PC-3 (cell line): Measurements from ENCODE around the gene TBC1D9. TPM values are rescaled to one million over a fixed set of nuclear protein-coding genes. Genes with fewer than 3 reads are reported as not detected.

Experiments used
- ATAC-seq: fragments of 200-7000 bp; cut with Tn5 transposase; 2 replicates; pipeline ENCODE4 v1.9.1; 2020; ENCODE audit warnings: mild to moderate bottlenecking, moderate library complexity
- BruUV-seq: library from RNA; stranded (reverse); fragments of 400-500 nt; replicated peaks from 2 replicates; lab custom pipeline; 2021; lab: Mats Ljungman, UMichigan
- CTCF ChIA-PET: fragments of 300-600 bp; sonication (Branson Sonifier 250); formaldehyde crosslinking; loops from one replicate; lab custom pipeline; 2022; ENCODE audit warnings: antibody characterized with exemption; lab: Charles Lee
- POLR2A ChIA-PET: fragments of 300-600 bp; sonication (Branson Sonifier 250); formaldehyde crosslinking; loops from one replicate; lab custom pipeline; 2022; ENCODE audit warnings: antibody characterized with exemption; ENCODE audit not compliant: unreplicated experiment; lab: Charles Lee
- DNase-seq: peaks from one replicate; pipeline ENCODE4 v3.0.0-alpha.2; 2015
- H2AFZ ChIP-seq: fragments of 300-600 bp; sonication (generic); 2 replicates; pipeline ENCODE4 v1.6.0; 2016; ENCODE audit warnings: antibody characterized with exemption, low read length
- H3F3A ChIP-seq: fragments of 300-600 bp; sonication (generic); one replicate; pipeline ENCODE4 v1.6.0; 2017; ENCODE audit warnings: antibody characterized with exemption, low read length, control low read depth, mild to moderate bottlenecking; ENCODE audit not compliant: unreplicated experiment
- H3K27ac ChIP-seq: fragments of 300-600 bp; sonication (generic); 2 replicates; pipeline ENCODE4 v1.5.1; 2016; ENCODE audit warnings: mild to moderate bottlenecking, low read length
- H3K27me3 ChIP-seq: fragments of 300-600 bp; sonication (generic); 2 replicates; pipeline ENCODE4 v1.6.1; 2016; ENCODE audit warnings: low read length, mixed read lengths
- H3K36me3 ChIP-seq: fragments of 300-600 bp; sonication (generic); 2 replicates; pipeline ENCODE4 v1.6.1; 2016; ENCODE audit warnings: low read depth, mixed run types, low read length, mixed read lengths
- H3K4me1 ChIP-seq: fragments of 300-600 bp; sonication (generic); 2 replicates; pipeline ENCODE4 v1.5.1; 2016; ENCODE audit warnings: low read length; ENCODE audit not compliant: insufficient read depth
- H3K4me2 ChIP-seq: fragments of 300-600 bp; sonication (generic); 2 replicates; pipeline ENCODE4 v1.6.0; 2016; ENCODE audit warnings: low read length
- H3K4me3 ChIP-seq: fragments of 300-600 bp; sonication (generic); 2 replicates; pipeline ENCODE4 v1.5.1; 2016; ENCODE audit warnings: mild to moderate bottlenecking, low read length, mixed read lengths
- H3K79me2 ChIP-seq: fragments of 300-600 bp; sonication (generic); 2 replicates; pipeline ENCODE4 v1.6.1; 2017; ENCODE audit warnings: low read length, mixed read lengths
- H3K9ac ChIP-seq: fragments of 300-600 bp; sonication (generic); 2 replicates; pipeline ENCODE4 v1.6.0; 2016; ENCODE audit warnings: mild to moderate bottlenecking, low read length
- H3K9me2 ChIP-seq: fragments of 300-600 bp; sonication (generic); replicated peaks from 2 replicates; pipeline ENCODE4 v1.6.1; 2016; ENCODE audit warnings: mixed run types, low read length, mixed read lengths
- H3K9me3 ChIP-seq: fragments of 300-600 bp; sonication (generic); 2 replicates; pipeline ENCODE4 v1.6.1; 2016; ENCODE audit warnings: low read length, mixed read lengths
- H4K20me1 ChIP-seq: fragments of 300-600 bp; sonication (generic); 2 replicates; pipeline ENCODE4 v1.6.1; 2016; ENCODE audit warnings: low read length, mixed read lengths
- CTCF ChIP-seq: fragments of 300-600 bp; sonication (generic); conservative IDR thresholded peaks from 2 replicates; pipeline ENCODE4 v1.5.1; 2017; ENCODE audit warnings: antibody characterized with exemption, low read depth, mild to moderate bottlenecking, low read length
- EZH2 ChIP-seq: fragments of 300-600 bp; sonication (generic); IDR thresholded peaks from one replicate; pipeline ENCODE4 v1.6.1; 2017; ENCODE audit warnings: antibody characterized with exemption, mild to moderate bottlenecking, low read length; ENCODE audit not compliant: unreplicated experiment
- EZH2phosphoT487 ChIP-seq: fragments of 300-600 bp; sonication (generic); IDR thresholded peaks from 2 replicates; pipeline ENCODE4 v1.6.1; 2018; ENCODE audit warnings: mild to moderate bottlenecking, antibody characterized with exemption, low read length, borderline replicate concordance
- intact Hi-C: fragments of 100-400 bp; cut with micrococcal nuclease; formaldehyde crosslinking; loops from 2 replicates; pipeline ENCODE4 v1.9.0; 2023
- total RNA-seq: library from RNA; depleted of rRNA; stranded (reverse); fragments of >200 nt; gene quantifications from 2 replicates; pipeline ENCODE4 v1.2.3, GENCODE V29; 2014

Gene TBC1D9
- total RNA-seq, 1 experiment from 2014 or later, result 11.2 TPM

- DNase-seq, result no peak
- Histone ChIP-seq H4K20me1 (no peaks in the 10 kb centered on the region), H3K27me3 (no peaks in the 10 kb centered on the region), H3K4me3 (no peak overlapping the region), H3K4me2 (no peak overlapping the region), H3K27ac (no peak overlapping the region), H3F3A (no peaks in the 10 kb centered on the region), H2AFZ (no peak overlapping the region), H3K9me3 (no peaks in the 10 kb centered on the region), H3K79me2 (no peaks in the 10 kb centered on the region), H3K36me3 (no peaks in the 10 kb centered on the region), H3K9me2 (no peaks in the 10 kb centered on the region), H3K4me1 (no peaks in the 10 kb centered on the region), H3K9ac (no peak overlapping the region)
- no peak for ATAC-seq
- TF ChIP-seq EZH2phosphoT487, result no peak
- TF ChIP-seq EZH2, result no peak
- no peak for TF ChIP-seq CTCF
- intact Hi-C loops, result no loop called here
- ChIA-PET CTCF (no interaction called here), POLR2A (no interaction called here)
- no TSS peak for BruUV-seq
Observed at GRCh38 chr4:140704964-140705363, 51.2 kb downstream of the TBC1D9 start.

- Histone ChIP-seq H3K9me2 (no peaks in the 10 kb centered on the region), H3K9me3 (no peaks in the 10 kb centered on the region), H3K27ac (no peak overlapping the region), H3K9ac (no peak overlapping the region), H3K4me3 (no peak overlapping the region), H3K4me2 (no peak overlapping the region), H3F3A (no peaks in the 10 kb centered on the region), H3K79me2 (no peaks in the 10 kb centered on the region), H3K27me3 (no peaks in the 10 kb centered on the region), H2AFZ (no peak overlapping the region), H3K4me1 (no peaks in the 10 kb centered on the region), H4K20me1 (no peaks in the 10 kb centered on the region), H3K36me3 (no peaks in the 10 kb centered on the region)
- BruUV-seq, result no TSS peak
- TF ChIP-seq EZH2 (no peak), EZH2phosphoT487 (no peak), CTCF (no peak)
- ATAC-seq, result no peak
- ChIA-PET CTCF (no interaction called here), POLR2A (no interaction called here)
- DNase-seq, result no peak
- intact Hi-C loops, result no loop called here
Observed at GRCh38 chr4:140704392-140704960, 51.7 kb downstream of the TBC1D9 start.

- no peaks in the 10 kb centered on the region for H3K36me3 ChIP-seq
- no peaks in the 10 kb centered on the region for H3K4me1 ChIP-seq
- TF ChIP-seq EZH2phosphoT487 (no peak), CTCF (no peak), EZH2 (no peak)
- no peak overlapping the region for H3K27ac ChIP-seq
- no peaks in the 10 kb centered on the region for H3F3A ChIP-seq
- no peak overlapping the region for H2AFZ ChIP-seq
- DNase-seq (no peak), ATAC-seq (no peak)
- BruUV-seq, result no TSS peak
- no peaks in the 10 kb centered on the region for H4K20me1 ChIP-seq
- no peaks in the 10 kb centered on the region for H3K9me3 ChIP-seq
- ChIA-PET CTCF (no interaction called here), POLR2A (no interaction called here)
- H3K4me2 ChIP-seq, result no peak overlapping the region
- no peaks in the 10 kb centered on the region for H3K9me2 ChIP-seq
- no peak overlapping the region for H3K9ac ChIP-seq
- intact Hi-C loops, result no loop called here
- H3K79me2 ChIP-seq, result no peaks in the 10 kb centered on the region
- H3K27me3 ChIP-seq, result no peaks in the 10 kb centered on the region
- H3K4me3 ChIP-seq, result no peak overlapping the region
Observed at GRCh38 chr4:140703463-140703862, 52.7 kb downstream of the TBC1D9 start.
